ENCODE results near the gene TNRC18. TPM values are rescaled to one million over a fixed set of nuclear protein-coding genes. Genes with fewer than 3 reads are reported as not detected.
A peak's percentile ranks its signal among the peaks of the same experiment; 100 is the strongest.
"Not testable (repeated sequence)": the region's sequence is repeated elsewhere in the genome, so short reads cannot be mapped to it uniquely, and the experiment has no call there.

The TNRC18 gene
- total RNA-seq, 2 donors from 2014 or later: 94.1 to 103 TPM

GRCh38 chr7:5361446-5362127 is 62.0 kb downstream of the TNRC18 start:
- intact Hi-C loops (cut with DNase I, micrococcal nuclease): no loop called here
- ATAC-seq (no peak), DNase-seq (no peak)

- DNase-seq: no peak
- no peak for ATAC-seq
- intact Hi-C loops (cut with DNase I, micrococcal nuclease): no loop called here
Observed at GRCh38 chr7:5360971-5361370, 62.7 kb downstream of the TNRC18 start.

- intact Hi-C loops (cut with DNase I, micrococcal nuclease): no loop called here
- ATAC-seq (peak; percentile 88), DNase-seq (peak; percentile 54 to 74)
Observed at GRCh38 chr7:5360451-5360850, 63.2 kb downstream of the TNRC18 start.

- intact Hi-C loops (cut with DNase I, micrococcal nuclease); ATAC-seq; DNase-seq: not testable (repeated sequence)
Observed at GRCh38 chr7:5360021-5360420, 63.6 kb downstream of the TNRC18 start.

GRCh38 chr7:5359344-5359743 is 64.3 kb downstream of the TNRC18 start:
- DNase-seq: no peak
- ATAC-seq: no peak
- intact Hi-C loops (cut with DNase I, micrococcal nuclease): no loop called here

GRCh38 chr7:5357951-5358350 is 65.7 kb downstream of the TNRC18 start:
- intact Hi-C loops (cut with DNase I, micrococcal nuclease): no loop called here
- ATAC-seq: no peak
- no peak for DNase-seq

- intact Hi-C loops (cut with DNase I, micrococcal nuclease): no loop called here
- DNase-seq (no peak), ATAC-seq (no peak)
Observed at GRCh38 chr7:5356751-5357119, 66.9 kb downstream of the TNRC18 start.

- peak; percentile 82 to 93 for DNase-seq
- ATAC-seq: peak; percentile 87
- intact Hi-C loops (cut with DNase I, micrococcal nuclease): no loop called here
Observed at GRCh38 chr7:5354460-5355232, 69.0 kb downstream of the TNRC18 start.

GRCh38 chr7:5352440-5353010 is 71.1 kb downstream of the TNRC18 start:
- intact Hi-C loops (cut with DNase I, micrococcal nuclease): no loop called here
- ATAC-seq (no peak), DNase-seq (no peak)

GRCh38 chr7:5351507-5352265 is 71.9 kb downstream of the TNRC18 start:
- ATAC-seq (no peak), DNase-seq (no peak)

GRCh38 chr7:5350600-5351385 is 72.8 kb downstream of the TNRC18 start:
- intact Hi-C loops (cut with DNase I, micrococcal nuclease): no loop called here
- ATAC-seq (no peak), DNase-seq (no peak)

More at GRCh38 chr7:5351507-5352265, 71.9 kb downstream of the TNRC18 start:
- intact Hi-C loops (cut with DNase I, micrococcal nuclease): no loop called here

- ATAC-seq: no peak
- intact Hi-C loops (cut with DNase I, micrococcal nuclease): no loop called here
Observed at GRCh38 chr7:5350174-5350463, 73.5 kb downstream of the TNRC18 start.

GRCh38 chr7:5349437-5350173 is 74.0 kb downstream of the TNRC18 start:
- no peak for ATAC-seq
- DNase-seq: no peak
- intact Hi-C loops (cut with DNase I, micrococcal nuclease): no loop called here

More at GRCh38 chr7:5350174-5350463, 73.5 kb downstream of the TNRC18 start:
- no peak for DNase-seq

- DNase-seq (no peak), ATAC-seq (no peak)
- intact Hi-C loops (cut with DNase I, micrococcal nuclease): no loop called here
Observed at GRCh38 chr7:5349005-5349380, 74.6 kb downstream of the TNRC18 start.

GRCh38 chr7:5348134-5349004 is 75.3 kb downstream of the TNRC18 start:
- no peak for ATAC-seq
- intact Hi-C loops (cut with DNase I, micrococcal nuclease): no loop called here
- no peak for DNase-seq

GRCh38 chr7:5345671-5346070 is 78.0 kb downstream of the TNRC18 start:
- no peak for ATAC-seq
- DNase-seq: no peak
- intact Hi-C loops (cut with DNase I, micrococcal nuclease): no loop called here

GRCh38 chr7:5345171-5345570 is 78.5 kb downstream of the TNRC18 start:
- intact Hi-C loops (cut with DNase I, micrococcal nuclease): no loop called here
- no peak for DNase-seq
- ATAC-seq: no peak

All from left colon (tissue), 2 donors.